HG03196 (cell line): ENCODE data around the gene ZNF613.
"Not testable (repeated sequence)": the region's sequence is repeated elsewhere in the genome, so short reads cannot be mapped to it uniquely, and the experiment has no call there.

Source experiments
- ATAC-seq: cut with Tn5 transposase; IDR thresholded peaks from one replicate; pipeline ENCODE4 v1.9.1; 2021; ENCODE audit not compliant: unreplicated experiment

ZNF613 gene

GRCh38 chr19:51926784-51927741 lies at the start of gene ZNF613:
TSS of gene ZNF613 (plus strand) at chr19:51927472. CDS start at chr19:51936221, 8,749 bp downstream.
- ATAC-seq, result peak; percentile 87

- no peak for ATAC-seq
Observed at GRCh38 chr19:51882518-51882917, 44.8 kb upstream of the ZNF613 start.

- no peak for ATAC-seq
Observed at GRCh38 chr19:51884713-51885112, 42.6 kb upstream of the ZNF613 start.

- ATAC-seq, result no peak
Observed at GRCh38 chr19:51887522-51888498, 39.5 kb upstream of the ZNF613 start, which contains the start of gene ZNF577. TSS of gene ZNF577 (minus strand) at chr19:51887951. CDS start at chr19:51880382, 7,569 bp downstream.

- ATAC-seq, result no peak
Observed at GRCh38 chr19:51889934-51890333, 37.3 kb upstream of the ZNF613 start.

- ATAC-seq, result no peak
Observed at GRCh38 chr19:51891193-51891747, 36.0 kb upstream of the ZNF613 start.

- ATAC-seq, result no peak
Observed at GRCh38 chr19:51901860-51902259, 25.4 kb upstream of the ZNF613 start.

GRCh38 chr19:51903192-51903591 lies 24.1 kb upstream of the ZNF613 start:
- ATAC-seq, result no peak

- peak; percentile 92 for ATAC-seq
Observed at GRCh38 chr19:51904331-51905165, 22.7 kb upstream of the ZNF613 start, which contains the start of gene ZNF649. TSS of gene ZNF649 (minus strand) at chr19:51905017. CDS start at chr19:51900107, 4,910 bp downstream.

GRCh38 chr19:51905206-51905605 lies 22.1 kb upstream of the ZNF613 start:
- no peak for ATAC-seq

GRCh38 chr19:51905639-51906038 lies 21.6 kb upstream of the ZNF613 start:
- ATAC-seq, result not testable (repeated sequence)

- ATAC-seq, result not testable (repeated sequence)
Observed at GRCh38 chr19:51906108-51906507, 21.2 kb upstream of the ZNF613 start.

GRCh38 chr19:51907981-51908380 lies 19.3 kb upstream of the ZNF613 start:
- not testable (repeated sequence) for ATAC-seq

- no peak for ATAC-seq
Observed at GRCh38 chr19:51915324-51915867, 11.9 kb upstream of the ZNF613 start.

- ATAC-seq, result no peak
Observed at GRCh38 chr19:51916167-51916566, 11.1 kb upstream of the ZNF613 start.

GRCh38 chr19:51919606-51920005 lies 7.7 kb upstream of the ZNF613 start:
- ATAC-seq, result no peak

GRCh38 chr19:51921949-51922348 lies 5.3 kb upstream of the ZNF613 start:
- no peak for ATAC-seq

- ATAC-seq, result no peak
Observed at GRCh38 chr19:51926426-51926783, 867 bp upstream of the ZNF613 start.

- ATAC-seq, result no peak
Observed at GRCh38 chr19:51927859-51928258, 587 bp downstream of the ZNF613 start.

GRCh38 chr19:51931921-51932320 lies 4.6 kb downstream of the ZNF613 start:
- no peak for ATAC-seq
